ENCODE measurements around the gene ERBB4. TPM values are rescaled to one million over a fixed set of nuclear protein-coding genes. Genes with fewer than 3 reads are reported as not detected.
A peak's percentile ranks its signal among the peaks of the same experiment; 100 is the strongest.

Gene ERBB4
- total and polyA plus RNA-seq, 10 of the 15 experiments (the other 5 are each of a cell fraction or from before 2014, with no cell fraction given), result under 0.01 to 0.23 (median 0.01) TPM; not detected in 4

GRCh38 chr2:212153923-212154322 is 384.7 kb downstream of the ERBB4 start (continued):
- TF ChIP-seq E2F4 (IDR thresholded peaks at IDR 0.05; ENCODE audit: low read depth, low read length) (no peak), NRF1 (conservative IDR thresholded peaks at IDR 0.05; ENCODE audit: low read depth, low read length) (no peak), SIN3A (IDR thresholded peaks at IDR 0.05; ENCODE audit: low read depth, low read length) (no peak)

- no peaks in the 10 kb centered on the region for H3K9me3 ChIP-seq (replicated peaks; ENCODE audit: control insufficient read depth, insufficient read depth, low read length)
- no peak for DNase-seq (ENCODE audit: low read depth, low spot score)
- CTCF ChIA-PET, result no interaction called here
- H3K4me1 ChIP-seq (ENCODE audit: control insufficient read depth, insufficient read depth, low read length), result no peaks in the 10 kb centered on the region
- H4K20me1 ChIP-seq (ENCODE audit: control insufficient read depth, insufficient read depth), result no peaks in the 10 kb centered on the region
- BruUV-seq (replicated peaks), result no TSS peak
- SMC1A ChIA-PET (ENCODE audit: uncharacterized antibody, unreplicated experiment), result interaction anchor here (0.6 to 0.7 kb wide), 2 partner anchors 27 to 217 kb away, joined by 3 read pairs; no protein-coding TSS in a partner anchor
- 50% methylated on average over 2 of the region's 2 CpGs for WGBS (ENCODE audit: insufficient coverage, insufficient replicate concordance, low lambda C conversion rate, missing lambda C conversion rate)
- H3K27ac ChIP-seq (ENCODE audit: control insufficient read depth, insufficient read depth), result no peak overlapping the region
- no peaks in the 10 kb centered on the region; a peak in 1 of 4 replicates for H3K27me3 ChIP-seq (replicated peaks in 1 of 2; ENCODE audit: control insufficient read depth in 2 of 2, insufficient read depth in 2 of 2, low read length in 1 of 2)
- POLR2A ChIA-PET, result no interaction called here
- no peaks in the 10 kb centered on the region for H3K79me2 ChIP-seq (ENCODE audit: control insufficient read depth, insufficient read depth, low read length)
- H3K9ac ChIP-seq (ENCODE audit: control insufficient read depth, insufficient read depth, low read length), result no peak overlapping the region
- H3K4me2 ChIP-seq (ENCODE audit: control insufficient read depth, insufficient read depth), result no peak overlapping the region
- in situ Hi-C loops (cut with MboI), result no loop called here
- RAD21 ChIA-PET (ENCODE audit: unreplicated experiment), result no interaction called here
- intact Hi-C loops (cut with micrococcal nuclease; ENCODE audit: unreplicated experiment), result loop anchor here (2.0 to 10.0 kb wide), 2 partner anchors 373 to 403 kb away; no protein-coding TSS in a partner anchor
- no peak for FAIRE-seq
- H2AFZ ChIP-seq (ENCODE audit: control insufficient read depth, low read depth, low read length), result no peak overlapping the region
- no peaks in the 10 kb centered on the region for H3K36me3 ChIP-seq (ENCODE audit: control insufficient read depth in 2 of 2, insufficient read depth in 2 of 2, low read length in 1 of 2)
- no peak overlapping the region for H3K4me3 ChIP-seq
- ATAC-seq, result no peak
- TF ChIP-seq POLR2A (IDR thresholded peaks at IDR 0.05; ENCODE audit: low read depth, low read length) (no peak), REST (IDR thresholded peaks at IDR 0.05; ENCODE audit: low read depth, low read length) (no peak), CTCF (IDR thresholded peaks at IDR 0.05 in 2 of 3, conservative IDR thresholded peaks at IDR 0.05 in 1 of 3; ENCODE audit: control insufficient read depth in 2 of 3, extremely low read depth in 1 of 3, insufficient read depth in 1 of 3, low read depth in 3 of 3, low read length in 3 of 3) (peak in 1 of 3 experiments; percentile 25; a peak in 2 of 6 replicates), GATAD2B (conservative IDR thresholded peaks at IDR 0.05; ENCODE audit: low read depth) (no peak), ZNF384 (IDR thresholded peaks at IDR 0.05; ENCODE audit: borderline replicate concordance, low read depth, low read length) (peak; percentile 55; the same call in 1 of the 2 replicates), EGR1 (IDR thresholded peaks at IDR 0.05; ENCODE audit: borderline replicate concordance in 1 of 2, low read depth in 2 of 2, low read length in 2 of 2) (no peak), SMC3 (IDR thresholded peaks at IDR 0.05; ENCODE audit: borderline replicate concordance, low read length) (peak; percentile 42; the same call in 1 of the 2 replicates), NBN (IDR thresholded peaks at IDR 0.05) (no peak), SREBF2 (IDR thresholded peaks at IDR 0.05; ENCODE audit: low read length) (no peak), JUND (IDR thresholded peaks at IDR 0.05; ENCODE audit: low read depth, low read length) (no peak), BCL11A (IDR thresholded peaks at IDR 0.05; ENCODE audit: low read depth, low read length) (no peak)
Measured at GRCh38 chr2:212147921-212148513, 390.6 kb downstream of the ERBB4 start.
